Effector memory CD4-positive, alpha-beta T cell (primary cell): Measurements from ENCODE around the gene BORCS5.

Source experiments
- DNase-seq, 3 donors: peaks; one replicate each; pipeline ENCODE4 v3.0.0-alpha.2; 2020
- H3K27ac ChIP-seq: 2 replicates; pipeline ENCODE4 v1.7.0; 2013; ENCODE audit warnings: mild to moderate bottlenecking, low read length, moderate library complexity; ENCODE audit not compliant: insufficient read depth, poor library complexity, severe bottlenecking
- H3K27me3 ChIP-seq: replicated peaks from 2 replicates; pipeline ENCODE4 v1.7.0; 2013; ENCODE audit warnings: mild to moderate bottlenecking, low read length; ENCODE audit not compliant: insufficient read depth, control insufficient read depth, poor library complexity, severe bottlenecking
- H3K36me3 ChIP-seq: 2 replicates; pipeline ENCODE4 v1.7.0; 2013; ENCODE audit warnings: mild to moderate bottlenecking, low read length, moderate library complexity; ENCODE audit not compliant: control insufficient read depth, insufficient read depth
- H3K4me1 ChIP-seq: 2 replicates; pipeline ENCODE4 v1.7.0; 2013; ENCODE audit warnings: low read length, mild to moderate bottlenecking; ENCODE audit not compliant: control insufficient read depth, insufficient read depth, poor library complexity, severe bottlenecking
- H3K4me3 ChIP-seq: 2 replicates; pipeline ENCODE4 v1.7.0; 2013; ENCODE audit warnings: low read length, low read depth, mild to moderate bottlenecking; ENCODE audit not compliant: insufficient read depth, poor library complexity, severe bottlenecking
- H3K9me3 ChIP-seq: 2 replicates; pipeline ENCODE4 v1.7.0; 2013; ENCODE audit warnings: mild to moderate bottlenecking, low read length, moderate library complexity; ENCODE audit not compliant: control insufficient read depth

Gene BORCS5

DNA sequence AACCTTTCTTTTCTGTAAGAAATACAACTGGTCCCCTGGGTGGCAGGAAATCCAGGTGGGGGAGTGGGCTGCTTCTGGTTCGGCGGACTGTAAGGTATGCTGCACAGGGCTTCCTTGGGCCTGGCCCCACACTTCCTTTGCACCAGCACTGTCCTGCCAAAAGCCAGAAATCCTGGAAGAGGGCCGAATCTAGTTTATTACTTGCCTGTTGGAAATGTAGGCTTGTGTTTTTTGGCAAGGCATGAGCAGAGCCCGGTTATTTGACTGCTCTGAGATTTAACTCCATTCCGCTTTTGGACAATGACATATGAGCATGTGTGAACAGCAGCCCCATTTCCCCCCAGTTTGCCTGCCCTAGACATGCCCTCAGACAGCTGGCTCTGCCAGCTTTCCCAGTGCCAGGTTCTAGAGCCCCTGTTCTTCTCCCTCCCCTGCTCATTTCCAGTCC is 86.6 kb downstream of the BORCS5 start:
- Histone ChIP-seq H3K4me3 (no peak overlapping the region), H3K36me3 (no peaks in the 10 kb centered on the region), H3K27ac (peak overlapping the region; percentile 82), H3K4me1 (peaks cover 46% of the 10 kb centered on the region), H3K9me3 (no peaks in the 10 kb centered on the region), H3K27me3 (no peaks in the 10 kb centered on the region)
- no peak for DNase-seq

DNA sequence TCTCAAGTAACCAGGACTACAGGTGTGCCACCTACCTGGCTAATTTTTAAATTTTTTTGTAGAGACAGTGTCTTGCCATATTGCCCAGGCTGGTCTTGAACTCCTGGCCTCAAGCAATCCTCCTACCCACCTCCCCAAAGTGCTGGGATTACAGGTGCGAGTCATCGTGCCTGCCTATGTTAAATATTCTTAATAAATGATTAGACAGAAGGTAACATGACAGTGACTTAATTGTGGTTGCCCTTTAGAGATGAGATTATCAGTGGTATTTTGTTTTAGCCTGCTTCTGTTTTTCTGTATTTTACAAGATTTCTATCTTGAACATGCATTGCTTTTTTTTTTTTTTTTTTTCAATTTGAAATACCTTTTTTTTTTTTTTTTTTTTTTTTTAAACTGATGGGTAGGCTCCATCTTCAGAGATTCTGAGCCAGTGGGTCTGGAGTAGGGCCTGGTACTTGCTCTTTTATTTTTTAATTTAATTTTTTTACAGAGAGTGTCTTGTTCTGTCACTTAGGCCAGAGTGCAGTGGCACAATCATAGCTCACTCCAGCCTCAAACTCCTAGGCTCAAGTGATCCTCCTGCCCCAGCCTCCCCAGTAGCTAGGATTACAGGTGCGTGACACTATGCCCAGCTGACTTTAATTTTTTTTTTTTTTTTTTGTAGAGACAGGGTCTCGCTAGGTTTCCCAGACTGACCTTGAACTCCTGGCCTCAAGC is 88.4 kb downstream of the BORCS5 start:
- Histone ChIP-seq H3K27ac (peak overlapping the region; percentile 34), H3K4me3 (no peak overlapping the region), H3K36me3 (no peaks in the 10 kb centered on the region), H3K4me1 (peaks cover 41% of the 10 kb centered on the region), H3K9me3 (no peaks in the 10 kb centered on the region), H3K27me3 (no peaks in the 10 kb centered on the region)
- DNase-seq, result no peak

DNA sequence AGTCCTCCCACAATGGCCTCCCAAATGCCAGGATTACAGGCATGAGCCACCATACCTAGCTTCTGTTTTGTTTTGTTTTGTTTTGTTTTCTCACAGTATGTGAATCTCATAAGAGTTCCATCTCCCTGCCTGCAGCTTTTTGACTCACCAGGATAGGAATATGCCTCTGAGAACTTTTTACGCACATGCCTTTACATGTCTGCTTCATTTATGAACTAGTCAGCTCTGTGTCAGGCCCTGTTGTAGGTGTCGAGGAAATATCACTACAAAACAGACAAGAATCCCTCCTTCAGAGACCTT is 89.0 kb downstream of the BORCS5 start:
- no peak for DNase-seq
- Histone ChIP-seq H3K27ac (no peak overlapping the region), H3K4me3 (no peak overlapping the region), H3K27me3 (no peaks in the 10 kb centered on the region), H3K9me3 (no peaks in the 10 kb centered on the region), H3K36me3 (no peaks in the 10 kb centered on the region), H3K4me1 (peaks cover 36% of the 10 kb centered on the region)

DNA sequence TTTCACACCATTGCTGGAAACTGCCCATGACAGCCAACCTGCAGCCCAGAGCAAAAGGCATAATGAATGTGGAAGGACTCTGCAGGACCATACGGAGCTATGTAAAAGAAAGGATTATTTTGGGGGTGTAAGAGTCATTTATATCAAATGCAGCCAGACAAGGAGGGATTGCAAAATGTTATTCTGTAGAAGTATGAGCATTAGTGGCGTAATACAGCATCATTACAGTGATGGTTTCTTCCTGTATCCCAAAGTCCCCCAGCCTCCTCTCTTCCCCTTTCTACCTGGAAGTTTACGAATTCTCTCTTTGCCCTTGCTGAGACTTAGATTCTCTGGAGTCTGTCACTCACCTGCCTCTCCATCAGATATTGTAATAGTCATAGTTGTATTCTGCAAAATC is 89.9 kb downstream of the BORCS5 start:
- DNase-seq, result no peak
- no peak overlapping the region for H3K27ac ChIP-seq

DNA sequence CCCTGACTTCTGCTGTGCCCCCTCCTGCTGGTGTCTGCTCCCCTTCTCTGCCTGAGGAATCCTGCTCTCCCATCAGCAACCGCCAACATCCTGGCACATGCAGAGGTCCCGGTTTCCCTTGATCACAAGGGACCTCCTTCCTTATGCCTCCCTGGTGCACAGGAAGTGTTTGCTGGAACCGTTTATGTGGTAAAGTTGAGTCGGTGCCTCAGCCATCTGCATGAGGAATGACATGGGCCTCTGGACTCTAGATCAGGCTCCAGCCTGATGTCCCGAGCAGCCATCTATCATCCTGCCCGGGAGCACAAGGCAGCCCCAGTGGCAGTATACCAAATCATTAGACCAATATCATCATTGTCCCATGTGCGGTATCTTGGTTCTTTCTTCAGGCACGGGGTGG is 90.4 kb downstream of the BORCS5 start:
- Histone ChIP-seq H3K4me3 (no peak overlapping the region), H3K27ac (no peak overlapping the region), H3K4me1 (peaks cover 23% of the 10 kb centered on the region), H3K36me3 (no peaks in the 10 kb centered on the region), H3K9me3 (no peaks in the 10 kb centered on the region), H3K27me3 (no peaks in the 10 kb centered on the region)
- no peak for DNase-seq

More for the DNA sequence above, 89.9 kb downstream of the BORCS5 start:
- Histone ChIP-seq H3K27me3 (no peaks in the 10 kb centered on the region), H3K36me3 (no peaks in the 10 kb centered on the region), H3K4me1 (peaks cover 27% of the 10 kb centered on the region), H3K9me3 (no peaks in the 10 kb centered on the region), H3K4me3 (no peak overlapping the region)

DNA sequence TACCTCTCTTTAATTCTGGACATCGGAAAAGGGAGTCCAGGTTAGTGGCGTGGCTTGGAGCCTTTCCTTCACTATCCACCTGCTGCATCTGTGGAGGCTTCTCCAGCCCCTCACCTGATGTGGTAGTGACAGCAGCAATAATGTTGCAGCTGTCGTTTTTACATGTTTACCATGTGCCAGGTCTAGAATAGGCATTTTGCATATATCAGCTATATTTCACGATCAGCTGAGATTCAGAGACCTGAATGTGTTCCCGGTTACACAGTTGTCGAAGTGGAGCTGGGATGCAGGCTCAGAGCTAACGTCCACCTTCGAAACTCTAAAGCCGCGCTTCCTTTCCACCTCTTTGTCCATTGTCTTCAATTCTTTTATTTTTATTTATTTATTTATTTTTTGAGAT is 91.0 kb downstream of the BORCS5 start:
- no peak overlapping the region for H3K27ac ChIP-seq
- no peaks in the 10 kb centered on the region for H3K9me3 ChIP-seq
- no peaks in the 10 kb centered on the region for H3K36me3 ChIP-seq
- DNase-seq, result no peak
- peaks cover 17% of the 10 kb centered on the region for H3K4me1 ChIP-seq
- H3K4me3 ChIP-seq, result no peak overlapping the region
- H3K27me3 ChIP-seq, result no peaks in the 10 kb centered on the region

DNA sequence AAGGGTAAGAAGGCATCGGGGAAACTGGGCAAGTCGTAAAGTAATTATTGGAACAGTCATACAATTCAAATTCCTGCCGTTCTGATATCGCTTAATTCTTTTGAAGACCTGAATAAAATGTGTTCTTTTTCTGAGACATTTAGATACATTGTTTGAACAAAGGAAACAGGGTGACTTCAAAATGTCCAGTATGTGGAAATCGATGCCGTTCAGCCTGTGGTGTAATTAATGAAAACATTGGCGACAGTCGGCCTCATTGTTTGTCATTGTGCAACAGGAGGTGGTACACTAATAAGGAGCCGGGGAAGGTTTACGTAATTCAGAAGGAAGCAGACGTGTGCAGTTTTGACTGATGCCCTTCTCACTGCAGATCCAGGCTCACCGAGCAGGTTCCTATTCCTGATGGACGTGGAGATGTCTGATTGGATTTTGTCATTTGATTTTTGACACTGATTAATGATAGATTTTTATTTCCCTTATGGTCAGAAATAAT is 92.7 kb downstream of the BORCS5 start:
- H3K36me3 ChIP-seq, result no peaks in the 10 kb centered on the region
- no peak for DNase-seq
- peaks cover 5% of the 10 kb centered on the region for H3K4me1 ChIP-seq
- H3K27ac ChIP-seq, result no peak overlapping the region
- H3K4me3 ChIP-seq, result no peak overlapping the region
- no peaks in the 10 kb centered on the region for H3K27me3 ChIP-seq
- H3K9me3 ChIP-seq, result no peaks in the 10 kb centered on the region

DNA sequence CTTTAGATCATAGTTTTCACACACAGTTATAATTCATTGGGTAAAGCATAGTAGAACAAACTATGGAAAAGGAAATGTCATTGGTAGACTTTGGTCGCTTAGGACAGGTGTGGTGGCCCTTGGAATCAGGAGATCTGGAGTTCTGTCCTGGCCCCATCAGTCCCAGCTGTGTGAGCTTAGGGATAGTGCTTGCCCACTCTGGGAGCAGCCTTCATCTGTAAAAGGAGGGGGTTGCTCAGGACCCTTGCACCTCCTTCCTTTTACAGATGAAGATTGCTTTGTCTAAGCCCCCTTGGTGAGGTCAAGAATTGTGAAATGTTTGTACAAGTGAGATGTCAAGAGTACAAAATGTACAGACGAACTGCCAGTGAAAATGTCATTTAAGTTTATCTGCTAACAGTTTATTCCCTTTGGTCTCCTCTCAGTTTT is 93.2 kb downstream of the BORCS5 start:
- DNase-seq, result no peak
- H3K36me3 ChIP-seq, result no peaks in the 10 kb centered on the region
- H3K27me3 ChIP-seq, result no peaks in the 10 kb centered on the region
- H3K27ac ChIP-seq, result no peak overlapping the region
- H3K9me3 ChIP-seq, result no peaks in the 10 kb centered on the region
- H3K4me3 ChIP-seq, result no peak overlapping the region
- H3K4me1 ChIP-seq, result peaks cover 5% of the 10 kb centered on the region

DNA sequence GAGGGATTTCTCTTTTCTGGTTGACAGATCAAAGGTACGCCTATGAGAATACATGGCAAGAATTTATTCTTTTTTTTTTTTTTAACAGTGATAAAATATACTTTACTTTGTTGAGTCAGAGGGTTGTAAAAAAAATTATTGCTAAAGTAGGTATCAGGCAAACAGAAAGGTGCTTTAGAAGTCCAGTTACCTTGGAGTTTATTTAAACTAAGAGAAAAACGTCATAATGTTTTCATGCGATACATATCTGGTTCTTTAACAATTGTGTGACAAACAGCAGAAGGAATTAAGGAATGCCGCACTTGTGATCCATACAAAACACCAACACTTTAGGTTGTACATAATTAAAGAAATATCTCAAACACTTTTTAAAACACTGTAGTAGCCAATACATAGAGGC is 94.2 kb downstream of the BORCS5 start:
- Histone ChIP-seq H3K27ac (no peak overlapping the region), H3K4me1 (peaks cover 7% of the 10 kb centered on the region), H3K4me3 (no peak overlapping the region), H3K36me3 (no peaks in the 10 kb centered on the region), H3K27me3 (no peaks in the 10 kb centered on the region), H3K9me3 (no peaks in the 10 kb centered on the region)
- no peak for DNase-seq

DNA sequence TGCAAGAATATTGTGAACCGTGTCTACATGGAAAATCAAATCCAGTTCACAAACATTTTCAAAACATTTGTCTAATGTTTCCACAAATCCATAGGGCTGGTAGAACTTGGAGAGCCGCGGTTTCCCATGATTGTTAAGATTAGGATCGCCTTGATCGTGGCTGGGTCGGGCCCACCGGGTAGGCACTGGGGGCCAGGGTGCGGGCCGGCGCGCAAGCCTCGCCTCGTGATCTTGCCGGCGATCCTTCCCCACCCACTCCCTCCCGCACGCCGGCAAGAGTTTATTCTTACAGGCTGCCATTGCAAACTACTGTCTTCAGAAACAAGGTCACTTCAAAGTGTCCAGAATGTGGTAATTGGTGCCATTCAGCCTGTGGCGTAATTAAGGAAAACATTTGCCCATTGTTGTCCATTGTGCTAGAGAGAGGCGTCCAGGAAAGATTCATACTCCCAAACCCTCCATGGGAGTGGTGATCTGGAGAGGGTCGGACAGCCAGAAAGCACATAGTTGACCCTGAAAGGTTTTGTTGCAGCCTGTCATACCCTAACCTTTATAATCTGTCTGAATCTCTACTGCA is 95.5 kb downstream of the BORCS5 start:
- H3K27ac ChIP-seq, result no peak overlapping the region
- H3K36me3 ChIP-seq, result no peaks in the 10 kb centered on the region
- no peaks in the 10 kb centered on the region for H3K9me3 ChIP-seq
- H3K4me3 ChIP-seq, result no peak overlapping the region
- DNase-seq, result no peak
- no peaks in the 10 kb centered on the region for H3K27me3 ChIP-seq
- H3K4me1 ChIP-seq, result peaks cover 15% of the 10 kb centered on the region
